ENCODE measurements around the gene CDT1. TPM values are rescaled to one million over a fixed set of nuclear protein-coding genes. Genes with fewer than 3 reads are reported as not detected.
A peak's percentile ranks its signal among the peaks of the same experiment; 100 is the strongest.
"Not testable (repeated sequence)": the region's sequence is repeated elsewhere in the genome, so short reads cannot be mapped to it uniquely, and the experiment has no call there.

CDT1 gene
- total and polyA plus RNA-seq, 2 experiments from 2014 or later = 5.1 to 5.2 TPM

- Histone ChIP-seq H3K9me2 (replicated peaks; ENCODE audit: insufficient read depth) (no peaks in the 10 kb centered on the region), H4K20me1 (ENCODE audit: insufficient read depth, poor library complexity, severe bottlenecking) (peaks cover 11% of the 10 kb centered on the region), H3K36me3 (replicated peaks; ENCODE audit: insufficient read depth, low read depth) (no peaks in the 10 kb centered on the region), H3K4me2 (peak overlapping the region; percentile 87), H3K4me3 (peak overlapping the region; percentile 93), H3K27me3 (no peaks in the 10 kb centered on the region), H3K79me2 (peaks cover 44% of the 10 kb centered on the region), H3K4me1 (ENCODE audit: insufficient read depth) (peaks cover 37% of the 10 kb centered on the region), H3K27ac (peak overlapping the region; percentile 73), H3K9me3 (ENCODE audit: low read depth) (no peaks in the 10 kb centered on the region), H2AFZ (peak overlapping the region; percentile 66)
- no peak for DNase-seq (ENCODE audit: low spot score)
- TF ChIP-seq EZH2phosphoT487 (IDR thresholded peaks at IDR 0.05; ENCODE audit: low read depth, severe bottlenecking, unreplicated experiment) (no peak), EZH2 (IDR thresholded peaks at IDR 0.05; ENCODE audit: borderline replicate concordance) (no peak), CTCF (IDR thresholded peaks at IDR 0.05; ENCODE audit: poor library complexity) (no peak)
- 2% methylated on average over 18 of the region's 32 CpGs for WGBS (ENCODE audit: low lambda C conversion rate, missing lambda C conversion rate)
These were observed 18.8 kb upstream of the CDT1 start for GRCh38 chr16:88784856-88785105.

GRCh38 chr16:88785106-88785924 lies 18.3 kb upstream of the CDT1 start, which contains the start of gene PIEZO1:
PIEZO1 (minus strand) TSS chr16:88785220; CDS start chr16:88784964, 256 bp downstream.
- no peaks in the 10 kb centered on the region for H3K9me2 ChIP-seq (replicated peaks; ENCODE audit: insufficient read depth)
- peak within 1 kb of the TSS; percentile 93 for H3K4me3 ChIP-seq
- H3K4me2 ChIP-seq = peak within 1 kb of the TSS; percentile 87
- TF ChIP-seq CTCF (IDR thresholded peaks at IDR 0.05; ENCODE audit: poor library complexity) (peak; percentile 93), EZH2 (IDR thresholded peaks at IDR 0.05; ENCODE audit: borderline replicate concordance) (no peak), EZH2phosphoT487 (IDR thresholded peaks at IDR 0.05; ENCODE audit: low read depth, severe bottlenecking, unreplicated experiment) (no peak)
- peaks cover 11% of the 10 kb centered on the region for H4K20me1 ChIP-seq (ENCODE audit: insufficient read depth, poor library complexity, severe bottlenecking)
- H2AFZ ChIP-seq = peak within 1 kb of the TSS; percentile 66
- H3K9me3 ChIP-seq (ENCODE audit: low read depth) = no peaks in the 10 kb centered on the region
- peak; percentile 88 for DNase-seq (ENCODE audit: low spot score)
- H3K27ac ChIP-seq = peak within 1 kb of the TSS; percentile 73
- H3K4me1 ChIP-seq (ENCODE audit: insufficient read depth) = peaks cover 32% of the 10 kb centered on the region
- peaks cover 39% of the 10 kb centered on the region for H3K79me2 ChIP-seq
- H3K27me3 ChIP-seq = no peaks in the 10 kb centered on the region
- 12% methylated on average over 66 of the region's 110 CpGs for WGBS (ENCODE audit: low lambda C conversion rate, missing lambda C conversion rate)
- H3K36me3 ChIP-seq (replicated peaks; ENCODE audit: insufficient read depth, low read depth) = no peaks in the 10 kb centered on the region

- Histone ChIP-seq H4K20me1 (ENCODE audit: insufficient read depth, poor library complexity, severe bottlenecking) (peaks cover 8% of the 10 kb centered on the region), H3K4me2 (no peak overlapping the region), H3K27ac (no peak overlapping the region), H3K27me3 (no peaks in the 10 kb centered on the region), H2AFZ (no peak overlapping the region), H3K4me3 (no peak overlapping the region), H3K36me3 (replicated peaks; ENCODE audit: insufficient read depth, low read depth) (no peaks in the 10 kb centered on the region), H3K4me1 (ENCODE audit: insufficient read depth) (peaks cover 11% of the 10 kb centered on the region), H3K9me3 (ENCODE audit: low read depth) (no peaks in the 10 kb centered on the region), H3K9me2 (replicated peaks; ENCODE audit: insufficient read depth) (no peaks in the 10 kb centered on the region), H3K79me2 (peaks cover 15% of the 10 kb centered on the region)
- DNase-seq (ENCODE audit: low spot score) = no peak
- TF ChIP-seq EZH2 (IDR thresholded peaks at IDR 0.05; ENCODE audit: borderline replicate concordance) (no peak), CTCF (IDR thresholded peaks at IDR 0.05; ENCODE audit: poor library complexity) (no peak), EZH2phosphoT487 (IDR thresholded peaks at IDR 0.05; ENCODE audit: low read depth, severe bottlenecking, unreplicated experiment) (no peak)
- 88% methylated on average over 11 of the region's 11 CpGs for WGBS (ENCODE audit: low lambda C conversion rate, missing lambda C conversion rate)
These were observed 15.8 kb upstream of the CDT1 start for GRCh38 chr16:88787579-88788314.

GRCh38 chr16:88788749-88789148 lies 14.8 kb upstream of the CDT1 start:
- not testable (repeated sequence) for H3K36me3 ChIP-seq (replicated peaks; ENCODE audit: insufficient read depth, low read depth); H3K27me3 ChIP-seq; H3K4me3 ChIP-seq; H2AFZ ChIP-seq; H3K27ac ChIP-seq; H3K9me3 ChIP-seq (ENCODE audit: low read depth); H3K79me2 ChIP-seq; H3K4me2 ChIP-seq; H4K20me1 ChIP-seq (ENCODE audit: insufficient read depth, poor library complexity, severe bottlenecking); DNase-seq (ENCODE audit: low spot score); H3K9me2 ChIP-seq (replicated peaks; ENCODE audit: insufficient read depth); H3K4me1 ChIP-seq (ENCODE audit: insufficient read depth)
- WGBS (ENCODE audit: low lambda C conversion rate, missing lambda C conversion rate) = 95% methylated on average over 8 of the region's 8 CpGs
